GM19238 (cell line): ENCODE data around the gene TAF12.
"Not testable (repeated sequence)": the region's sequence is repeated elsewhere in the genome, so short reads cannot be mapped to it uniquely, and the experiment has no call there.

Experiments
- DNase-seq: peaks from one replicate; pipeline ENCODE4 v3.0.0; 2011; ENCODE audit warnings: low spot score; ENCODE audit not compliant: insufficient read length

Gene TAF12

DNA sequence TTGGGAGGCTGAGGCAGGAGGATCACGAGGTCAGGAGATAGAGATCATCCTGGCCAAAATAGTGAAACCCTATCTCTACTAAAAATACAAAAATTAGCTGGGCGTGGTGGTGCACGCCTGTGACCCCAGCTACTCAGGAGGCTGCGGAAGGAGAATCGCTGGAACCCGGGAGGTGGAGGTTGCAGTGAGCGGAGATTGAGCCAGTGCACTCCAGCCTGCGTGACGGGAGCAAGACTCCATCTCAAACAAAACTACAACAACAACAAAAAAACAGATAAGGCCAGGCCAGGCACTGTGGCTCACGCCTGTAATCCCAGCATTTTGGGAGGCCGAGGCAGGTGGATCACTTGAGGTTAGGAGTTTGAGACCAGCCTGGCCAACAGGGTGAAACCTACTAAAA lies 2.5 kb upstream of the TAF12 start:
- DNase-seq: not testable (repeated sequence)

DNA sequence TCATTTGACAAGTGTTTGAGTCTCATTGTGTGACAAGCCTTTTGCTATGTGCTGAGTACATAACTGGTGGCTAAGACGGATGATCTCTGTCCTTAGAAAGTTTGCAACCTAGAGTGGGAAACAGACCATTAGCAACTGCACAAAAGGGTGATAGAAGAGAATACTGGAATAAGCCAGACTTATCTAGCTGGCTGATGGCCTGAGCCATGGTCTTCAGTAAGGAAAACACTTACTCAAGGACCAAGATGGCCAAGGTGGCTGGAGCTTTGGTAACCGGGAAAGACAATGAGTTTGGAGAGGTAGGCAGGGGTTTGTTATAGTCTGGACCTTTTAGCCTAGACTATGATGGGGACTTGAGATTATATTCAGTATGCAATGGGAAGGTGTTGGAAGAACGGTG lies 1.6 kb upstream of the TAF12 start:
- DNase-seq: no peak

- DNase-seq: peak; percentile 19
Measured at GRCh38 chr1:28642056-28642846, 616 bp downstream of the TAF12 start.

DNA sequence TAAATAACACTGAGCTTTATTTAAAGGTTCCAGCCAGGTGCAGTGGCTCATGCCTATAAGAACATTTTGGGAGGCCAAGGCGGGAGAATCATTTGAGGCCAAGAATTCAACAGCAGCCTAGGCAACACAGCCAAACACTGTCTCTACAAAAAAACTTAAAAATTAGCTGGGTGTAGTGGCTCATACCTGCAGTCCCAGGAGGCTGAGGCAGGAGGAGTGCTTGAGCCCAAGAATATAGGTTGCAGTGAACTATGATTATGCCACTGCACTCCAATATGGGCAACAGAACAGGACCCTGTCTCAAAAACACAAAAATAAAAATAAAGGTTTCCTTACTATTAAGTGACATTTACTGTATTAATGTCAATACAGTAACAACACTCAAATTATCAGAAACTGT lies 2.1 kb downstream of the TAF12 start:
- no peak for DNase-seq

DNA sequence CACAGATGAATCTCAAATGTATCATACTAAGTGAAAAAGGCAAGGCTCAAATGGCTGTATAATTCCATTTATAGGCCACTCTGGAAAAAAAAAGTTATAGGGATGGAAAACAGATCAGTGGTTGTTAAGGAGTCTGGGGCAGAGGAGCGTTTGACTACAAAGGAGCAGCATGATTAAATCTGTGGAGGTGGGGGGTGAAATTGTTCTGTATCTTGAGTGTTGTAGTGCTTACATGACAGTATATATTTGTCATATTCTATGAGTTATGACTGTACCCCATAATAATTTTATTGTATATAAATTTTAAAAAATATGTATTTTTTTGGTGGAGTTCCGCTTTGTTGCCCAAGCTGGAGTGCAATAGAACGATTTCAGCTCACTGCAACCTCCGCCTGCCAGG lies 10.3 kb downstream of the TAF12 start:
- no peak for DNase-seq

DNA sequence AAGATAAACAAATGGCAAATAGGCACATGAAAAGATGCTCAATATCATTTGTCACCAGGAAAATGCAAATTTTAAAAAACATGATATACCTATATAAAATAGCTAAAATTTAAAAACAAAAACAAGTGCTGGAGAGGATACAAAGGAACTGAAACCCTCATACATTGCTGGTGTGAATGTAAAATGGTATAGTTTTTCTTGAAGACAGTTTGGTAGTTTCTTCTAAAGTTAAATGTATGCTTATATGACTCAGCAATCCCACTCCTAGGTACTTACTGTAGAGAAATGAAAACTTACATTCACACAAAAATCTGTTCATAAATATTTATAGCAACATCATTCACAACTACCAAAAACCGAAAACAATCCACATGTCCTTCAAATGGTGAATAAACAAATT lies 11.2 kb downstream of the TAF12 start:
- no peak for DNase-seq

GRCh38 chr1:28613175-28613574 lies 29.7 kb downstream of the TAF12 start:
- no peak for DNase-seq

DNA sequence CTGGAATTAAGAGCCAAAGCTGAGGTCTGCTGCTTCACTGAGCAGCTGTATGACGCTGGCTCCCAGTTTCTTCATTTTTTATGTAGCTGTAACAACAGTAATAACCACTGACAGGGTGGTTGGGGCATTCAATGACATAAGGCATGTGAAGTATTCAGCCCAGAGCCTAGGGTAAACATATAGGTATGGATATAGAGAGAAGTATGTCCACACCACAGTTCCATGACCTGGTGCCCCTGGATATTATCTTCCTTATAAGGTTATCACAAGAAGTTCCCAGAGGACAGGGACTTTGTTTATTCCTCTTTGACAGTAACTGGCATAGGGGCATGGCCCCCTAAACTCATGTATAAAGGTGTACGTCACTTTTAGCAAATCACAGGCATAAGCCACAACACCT lies 36.1 kb downstream of the TAF12 start:
- DNase-seq: no peak

DNA sequence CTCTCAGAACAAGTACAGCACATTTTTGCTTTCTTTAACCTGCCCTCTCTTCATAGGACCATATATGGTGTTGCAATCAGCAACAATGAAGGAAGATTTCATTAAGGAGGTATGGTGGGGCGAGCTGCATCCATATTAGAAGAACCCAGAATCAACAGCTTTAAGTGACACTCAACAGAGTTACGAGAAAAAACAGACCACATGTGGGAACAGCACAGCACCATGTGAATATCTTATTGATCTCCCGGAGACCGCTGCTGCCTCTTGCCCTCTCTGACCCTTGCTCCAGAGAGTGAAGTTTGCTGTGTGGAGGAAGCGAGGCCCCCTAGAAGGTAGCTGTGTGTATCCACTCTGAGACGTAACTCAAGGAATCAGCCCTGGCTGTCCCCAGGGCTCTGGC lies 37.9 kb downstream of the TAF12 start:
- no peak for DNase-seq

- no peak for DNase-seq
Measured at GRCh38 chr1:28604411-28604810, 38.5 kb downstream of the TAF12 start.

DNA sequence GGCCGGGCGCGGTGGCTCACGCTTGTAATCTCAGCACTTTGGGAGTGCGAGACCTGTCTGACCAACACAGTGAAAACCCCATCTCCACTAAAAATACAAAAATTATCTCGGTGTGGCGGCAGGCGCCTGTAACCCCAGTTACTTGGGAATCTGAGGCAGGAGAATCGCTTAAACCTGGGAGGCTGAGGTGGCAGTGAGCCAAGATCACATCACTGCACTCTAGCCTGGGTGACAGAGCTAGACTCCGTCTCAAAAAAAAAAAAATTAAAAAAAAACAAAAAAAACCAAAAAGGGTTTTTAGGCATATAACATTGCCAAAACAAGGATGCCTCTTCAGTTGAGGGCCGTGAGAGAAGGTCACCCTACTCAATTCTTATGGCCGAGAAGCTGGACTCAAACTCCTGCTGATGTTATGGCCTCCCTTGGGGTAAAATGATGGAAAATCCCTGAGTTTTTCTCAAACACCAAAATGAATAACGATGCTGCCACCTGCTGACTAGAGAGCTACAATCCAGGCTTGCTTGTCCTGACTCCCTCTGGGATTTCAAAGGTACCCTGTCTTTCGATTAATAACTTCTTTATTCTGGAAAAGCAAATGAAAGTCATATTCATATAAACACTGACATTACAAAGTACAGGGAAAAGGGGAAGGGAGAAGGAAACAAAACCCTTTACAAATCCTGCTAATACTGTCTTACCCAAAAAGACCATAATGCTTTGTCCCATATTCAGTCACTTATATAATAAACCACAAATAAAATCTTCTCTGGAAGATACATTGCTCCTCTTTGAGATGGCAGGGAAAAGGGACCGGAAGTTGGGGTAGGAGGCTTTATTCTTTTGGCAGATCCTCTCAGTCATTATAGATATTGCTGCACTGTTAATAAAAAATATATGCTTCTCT lies 40.1 kb downstream of the TAF12 start:
- DNase-seq: no peak

GRCh38 chr1:28601696-28602095 lies 41.2 kb downstream of the TAF12 start:
- no peak for DNase-seq

DNA sequence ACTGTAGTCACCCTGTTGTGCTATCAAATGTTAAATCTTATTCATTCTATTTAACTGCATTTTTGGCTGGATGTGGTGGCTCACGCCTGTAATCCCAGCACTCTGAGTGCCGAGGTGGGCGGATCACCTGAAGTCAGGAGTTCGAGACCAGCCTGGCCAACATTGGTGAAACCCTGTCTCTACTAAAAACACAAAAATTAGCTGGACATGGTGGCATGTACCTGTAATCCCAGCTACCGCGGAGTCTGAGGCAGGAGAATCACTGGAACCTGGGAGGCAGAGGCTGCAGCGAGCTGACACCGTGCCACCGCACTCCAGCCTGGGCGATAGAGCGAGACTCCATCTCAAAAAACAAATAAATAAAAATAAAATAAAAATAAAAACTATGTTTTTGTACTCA lies 46.6 kb downstream of the TAF12 start:
- not testable (repeated sequence) for DNase-seq

DNA sequence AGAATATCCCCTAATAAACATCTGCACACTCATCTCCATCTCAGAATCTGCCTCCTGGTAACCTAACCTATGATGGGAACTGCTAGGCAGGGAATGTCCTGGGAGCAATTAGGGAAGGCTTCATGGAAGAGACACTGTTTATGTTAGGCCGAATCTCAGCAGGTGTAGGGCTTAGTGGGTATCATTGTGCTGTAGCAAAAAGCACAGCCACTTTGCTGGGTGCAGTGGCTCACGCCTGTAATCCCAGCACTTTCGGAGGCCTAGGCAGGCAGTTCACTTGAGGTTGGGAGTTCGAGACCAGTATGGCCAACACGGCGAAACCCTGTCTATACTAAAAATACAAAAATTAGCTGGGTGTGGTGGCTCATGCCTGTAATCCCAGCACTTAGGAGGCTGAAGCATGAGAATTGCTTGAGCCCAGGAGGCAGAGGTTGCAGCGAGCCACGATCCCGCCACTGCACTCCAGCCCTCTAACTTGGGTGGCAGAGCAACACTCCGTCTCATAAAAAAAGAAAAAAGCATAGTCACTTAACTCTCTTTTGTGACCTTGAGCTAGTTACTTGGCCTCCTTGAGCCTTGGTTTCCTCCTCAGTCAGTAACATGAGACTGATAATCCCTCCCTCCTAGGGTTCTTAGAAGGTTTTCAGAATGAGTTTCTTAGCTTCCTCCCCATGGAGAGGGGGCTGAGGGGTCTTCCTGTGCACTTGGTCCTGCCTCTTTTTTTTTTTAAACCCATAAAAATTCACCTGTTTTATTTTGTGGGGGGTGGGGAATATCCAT lies 47.3 kb downstream of the TAF12 start:
- DNase-seq: no peak

DNA sequence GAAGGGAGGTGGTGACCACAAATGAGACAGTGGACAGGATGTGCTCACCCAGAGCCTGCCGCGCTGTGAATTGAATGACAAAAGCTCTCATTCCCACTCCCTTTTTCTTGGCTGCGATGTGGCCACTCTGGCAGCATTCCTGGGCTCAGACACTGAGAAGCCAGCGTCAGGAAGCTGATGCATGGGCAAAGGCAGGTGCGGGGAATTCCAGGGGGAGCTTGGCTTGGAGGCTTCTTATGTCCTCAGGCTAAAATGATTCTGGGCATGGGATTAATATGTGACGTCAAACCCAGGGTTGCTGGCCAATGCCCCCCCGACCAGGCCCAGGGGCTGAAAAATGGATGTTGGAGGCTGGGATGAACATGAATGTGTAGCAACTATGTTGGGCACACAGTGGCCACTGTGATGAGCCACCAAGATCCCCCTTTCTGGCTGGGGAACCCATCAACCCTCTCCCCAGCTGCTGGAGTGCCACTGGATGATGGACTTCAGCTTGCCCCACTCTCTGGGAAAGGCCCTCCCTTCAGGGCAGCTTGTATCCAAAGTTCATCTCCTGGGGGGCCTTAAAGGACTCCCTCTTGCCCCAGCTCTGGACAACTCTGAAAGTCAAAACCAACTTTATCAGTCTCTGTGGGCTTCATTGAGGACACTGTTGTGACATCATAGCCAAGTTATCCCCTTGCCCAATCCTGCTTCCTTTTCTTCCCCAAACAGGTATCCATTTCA lies 48.0 kb downstream of the TAF12 start:
- not testable (repeated sequence) for DNase-seq

- DNase-seq: not testable (repeated sequence)
Measured at GRCh38 chr1:28593988-28594356, 48.9 kb downstream of the TAF12 start.

DNA sequence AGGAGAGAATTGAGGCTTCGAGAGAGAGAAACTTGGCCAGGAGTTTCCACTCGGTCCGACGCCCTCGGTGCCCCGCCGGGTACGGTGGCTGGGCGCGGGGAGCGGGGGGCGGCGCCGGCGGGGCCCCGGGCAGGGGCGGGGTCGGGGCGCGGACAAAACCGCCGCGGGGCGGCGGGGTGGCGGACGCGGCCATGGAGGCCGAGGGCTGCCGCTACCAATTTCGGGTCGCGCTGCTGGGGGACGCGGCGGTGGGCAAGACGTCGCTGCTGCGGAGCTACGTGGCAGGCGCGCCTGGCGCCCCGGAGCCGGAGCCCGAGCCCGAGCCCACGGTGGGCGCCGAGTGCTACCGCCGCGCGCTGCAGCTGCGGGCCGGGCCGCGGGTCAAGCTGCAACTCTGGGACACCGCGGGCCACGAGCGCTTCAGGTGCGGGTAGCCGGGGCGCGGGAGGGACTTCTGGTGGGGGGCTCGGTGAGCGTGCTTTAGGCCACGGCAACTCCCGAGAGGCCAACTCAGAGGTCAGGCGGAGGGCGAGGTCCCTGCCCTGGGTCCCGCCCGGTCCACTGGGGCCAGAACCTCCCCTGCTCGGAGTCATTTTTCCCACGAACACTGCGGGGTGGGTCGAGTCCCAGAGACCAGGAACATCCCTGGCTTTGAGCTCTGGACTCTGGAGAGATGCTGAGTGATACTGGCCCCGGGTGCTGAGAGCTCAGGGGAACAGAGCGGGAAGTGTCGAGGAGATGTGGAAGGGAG lies 50.4 kb downstream of the TAF12 start:
- DNase-seq: no peak

- no peak for DNase-seq
Measured at GRCh38 chr1:28591708-28592320, 51.1 kb downstream of the TAF12 start, which contains the start of gene RAB42. Gene RAB42, plus strand, starts transcription at chr1:28592265. Its CDS starts 247 bp downstream, at chr1:28592512.

GRCh38 chr1:28586585-28587391 lies 56.1 kb downstream of the TAF12 start:
- DNase-seq: not testable (repeated sequence)
